Esophagus muscularis mucosa (tissue), 4 donors: ENCODE measurements around the gene AMACR. TPM values are rescaled to one million over a fixed set of nuclear protein-coding genes. Genes with fewer than 3 reads are reported as not detected.

ENCODE experiments used
- DNase-seq: peaks from one replicate; pipeline ENCODE4 v3.0.0-alpha.2; 2017; ENCODE audit errors: extremely low spot score
- H3K27ac ChIP-seq, 4 donors: fragments of 200-600 bp; sonication (generic); replicated peaks in 1 of 4; 1 replicate in 3 of 4; 2 replicates in 1 of 4; pipeline ENCODE4 v1.5.1; 2016 to 2019; ENCODE audit warnings: mild to moderate bottlenecking in 1 of 4
- H3K27me3 ChIP-seq, 4 donors: fragments of 200-600 bp; sonication (generic); one replicate each; pipeline versions ENCODE4 v1.5.1 to v1.6.0; 2016 to 2019
- H3K36me3 ChIP-seq, 4 donors: fragments of 200-600 bp; sonication (generic); one replicate each; pipeline ENCODE4 v1.5.1; 2016 to 2019
- H3K4me1 ChIP-seq, 4 donors: fragments of 200-600 bp; sonication (generic); one replicate each; pipeline ENCODE4 v1.5.1; 2016 to 2019
- H3K4me3 ChIP-seq, 4 donors: fragments of 200-600 bp; sonication (generic); 1 replicate in 2 of 4; 2 replicates in 2 of 4; pipeline ENCODE4 v1.5.1; 2016 to 2019; ENCODE audit warnings: mild to moderate bottlenecking in 4 of 4, moderate library complexity in 1 of 4
- H3K9me3 ChIP-seq, 4 donors: fragments of 200-600 bp; sonication (generic); 1 replicate in 3 of 4; 2 replicates in 1 of 4; pipeline ENCODE4 v1.5.1; 2016 to 2019
- CTCF ChIP-seq, 3 experiments: fragments of 200-600 bp in 2 of 3; fragments of 450-650 bp in 1 of 3; sonication (generic) in 2 of 3; IDR thresholded peaks; one replicate each; pipeline ENCODE4 v1.5.1; 2017 to 2019; ENCODE audit warnings: antibody characterized with exemption in 3 of 3, mild to moderate bottlenecking in 2 of 3, moderate library complexity in 1 of 3
- EP300 ChIP-seq: sonication (generic); formaldehyde crosslinking; IDR thresholded peaks from one replicate; pipeline ENCODE4 v1.6.1; 2017; ENCODE audit warnings: antibody characterized with exemption
- POLR2A ChIP-seq: fragments of 450-650 bp; IDR thresholded peaks from one replicate; pipeline ENCODE4 v1.6.1; 2017; ENCODE audit warnings: antibody characterized with exemption, moderate library complexity, mild to moderate bottlenecking, low read depth
- POLR2AphosphoS5 ChIP-seq, 2 donors: sonication (generic); formaldehyde crosslinking; IDR thresholded peaks; one replicate each; pipeline ENCODE4 v1.6.1; 2017; ENCODE audit warnings: antibody characterized with exemption in 2 of 2
- WGBS: methylation state at CpG from one replicate; pipeline ENCODE4 v1.1.5; 2018; 5-methylcytosine and 5-hydroxymethylcytosine counted together
- intact Hi-C: fragments of 100-400 bp; cut with DNase I; formaldehyde crosslinking; loops from one replicate; pipeline ENCODE4 v1.15.1; 2023
- total RNA-seq, 4 donors: library from RNA; depleted of rRNA; stranded (reverse); fragments of >200 nt; gene quantifications; one replicate each; pipeline versions ENCODE4 v1.1.0 to v1.2.1, GENCODE V29; 2016

The AMACR gene
- total RNA-seq, 4 donors from 2014 or later: 6.1 to 12.7 (median 9.5) TPM

- Histone ChIP-seq H3K27me3 (peaks cover 0 to 75% (median 25%) of the 10 kb centered on the region in 4 donors), H3K4me3 (no peak overlapping the region), H3K9me3 (no peaks in the 10 kb centered on the region), H3K27ac (no peak overlapping the region), H3K36me3 (no peaks in the 10 kb centered on the region), H3K4me1 (peaks cover 9 to 25% (median 17%) of the 10 kb centered on the region in 4 donors)
- no peak for TF ChIP-seq POLR2AphosphoS5 (IDR thresholded peaks at IDR 0.05)
- no peak for TF ChIP-seq POLR2A
- TF ChIP-seq CTCF (IDR thresholded peaks at IDR 0.05): no peak
- TF ChIP-seq EP300: no peak
- DNase-seq: no peak
- intact Hi-C loops: no loop called here
- WGBS: 35% methylated on average over 7 of the region's 15 CpGs
Measured at GRCh38 chr5:33938881-33939280, 69.0 kb downstream of the AMACR start.

GRCh38 chr5:33938507-33938796, 69.4 kb downstream of the AMACR start:
- intact Hi-C loops: no loop called here
- H3K27me3 ChIP-seq: peaks cover 0 to 75% (median 25%) of the 10 kb centered on the region in 4 donors
- WGBS: 73% methylated on average over 14 of the region's 14 CpGs

GRCh38 chr5:33937707-33938506, 69.9 kb downstream of the AMACR start:
- TF ChIP-seq POLR2A: no peak
- no peak for TF ChIP-seq CTCF (IDR thresholded peaks at IDR 0.05)
- TF ChIP-seq POLR2AphosphoS5 (IDR thresholded peaks at IDR 0.05): no peak
- no peak for TF ChIP-seq EP300
- DNase-seq: peak; percentile 70
- Histone ChIP-seq H3K4me1 (peaks cover 9 to 25% (median 17%) of the 10 kb centered on the region in 4 donors), H3K9me3 (no peaks in the 10 kb centered on the region), H3K36me3 (no peaks in the 10 kb centered on the region), H3K4me3 (no peak overlapping the region), H3K27me3 (peaks cover 0 to 75% (median 25%) of the 10 kb centered on the region in 4 donors), H3K27ac (no peak overlapping the region)
- intact Hi-C loops: no loop called here
- WGBS: 47% methylated on average over 54 of the region's 54 CpGs

More at GRCh38 chr5:33938507-33938796, 69.4 kb downstream of the AMACR start:
- peaks cover 9 to 25% (median 17%) of the 10 kb centered on the region in 4 donors for H3K4me1 ChIP-seq
- H3K4me3 ChIP-seq: no peak overlapping the region
- H3K9me3 ChIP-seq: no peaks in the 10 kb centered on the region
- peak; percentile 53 for DNase-seq
- H3K27ac ChIP-seq: no peak overlapping the region
- H3K36me3 ChIP-seq: no peaks in the 10 kb centered on the region
- no peak for TF ChIP-seq EP300
- no peak for TF ChIP-seq POLR2AphosphoS5 (IDR thresholded peaks at IDR 0.05)
- TF ChIP-seq CTCF (IDR thresholded peaks at IDR 0.05): no peak
- TF ChIP-seq POLR2A: no peak

GRCh38 chr5:33937017-33937706, 70.7 kb downstream of the AMACR start:
- no peaks in the 10 kb centered on the region for H3K9me3 ChIP-seq
- 53% methylated on average over 26 of the region's 54 CpGs for WGBS
- H3K27ac ChIP-seq: no peak overlapping the region
- no peak for TF ChIP-seq CTCF (IDR thresholded peaks at IDR 0.05)
- TF ChIP-seq EP300: no peak
- no peak for TF ChIP-seq POLR2AphosphoS5 (IDR thresholded peaks at IDR 0.05)
- no peak for TF ChIP-seq POLR2A
- H3K27me3 ChIP-seq: peaks cover 0 to 69% (median 25%) of the 10 kb centered on the region in 4 donors
- DNase-seq: peak; percentile 79
- no peaks in the 10 kb centered on the region for H3K36me3 ChIP-seq
- H3K4me3 ChIP-seq: peak overlapping the region; percentile 34 to 50 (median 40)
- H3K4me1 ChIP-seq: peaks cover 9 to 25% (median 17%) of the 10 kb centered on the region in 4 donors
- intact Hi-C loops: no loop called here
